Ovary (tissue), 9 donors: ENCODE measurements around the gene GNE. TPM values are rescaled to one million over a fixed set of nuclear protein-coding genes. Genes with fewer than 3 reads are reported as not detected.
"Not testable (repeated sequence)": the region's sequence is repeated elsewhere in the genome, so short reads cannot be mapped to it uniquely, and the experiment has no call there.

Source experiments
- DNase-seq, 5 donors: peaks; one replicate each; pipeline ENCODE4 v3.0.0-alpha.2; 2019 to 2020
- H3K27ac ChIP-seq, 2 donors: fragments of 200-600 bp; one replicate each; pipeline versions ENCODE4 v1.5.1 to v1.8.0; 2019 to 2022
- H3K27me3 ChIP-seq: fragments of 200-600 bp; one replicate; pipeline ENCODE4 v1.8.0; 2022
- H3K36me3 ChIP-seq: fragments of 200-600 bp; sonication (generic); one replicate; pipeline ENCODE4 v1.5.1; 2019
- H3K4me1 ChIP-seq: one replicate; pipeline ENCODE4 v1.8.1; 2013; ENCODE audit warnings: mild to moderate bottlenecking, moderate library complexity; ENCODE audit not compliant: insufficient read depth
- H3K4me3 ChIP-seq: fragments of 200-600 bp; sonication (generic); one replicate; pipeline ENCODE4 v1.5.1; 2017
- H3K9me3 ChIP-seq, 2 donors: fragments of 200-600 bp in 1 of 2; sonication (generic) in 1 of 2; one replicate each; pipeline versions ENCODE4 v1.5.1 to v1.8.1; 2013 to 2019; ENCODE audit warnings: mild to moderate bottlenecking in 1 of 2, moderate library complexity in 1 of 2
- EP300 ChIP-seq: sonication (generic); formaldehyde crosslinking; IDR thresholded peaks from one replicate; pipeline ENCODE4 v1.6.1; 2017; ENCODE audit warnings: antibody characterized with exemption
- POLR2A ChIP-seq: fragments of 450-650 bp; IDR thresholded peaks from one replicate; pipeline ENCODE4 v1.6.1; 2017; ENCODE audit warnings: antibody characterized with exemption, mild to moderate bottlenecking, moderate library complexity
- WGBS, 3 donors: extraction: QIAGEN DNeasy Blood & Tissue Kit in 1 of 3; methylation state at CpG; one replicate each; pipeline versions ENCODE4 v1.1.5 to v1.1.7; 2013 to 2017; 5-methylcytosine and 5-hydroxymethylcytosine counted together
- intact Hi-C, 4 donors: fragments of 100-400 bp; cut with DNase I; formaldehyde crosslinking; loops; one replicate each; pipeline versions ENCODE4 v1.11.0 to v1.15.1; 2022 to 2023
- polyA plus RNA-seq, 2 donors: library from polyadenylated mRNA; stranded (reverse); fragments of 200-250 nt in 1 of 2; fragments of 350-450 nt in 1 of 2; fragmentation: Illumina TruSeq in 1 of 2; extraction: RNeasy Lipid Tissue Mini Kit (QIAGEN cat#74804) in 1 of 2; gene quantifications; one replicate each; pipeline ENCODE4 v1.2.3, GENCODE V29; 2013 to 2014
- total RNA-seq, 7 donors: library from RNA; depleted of rRNA in 2 of 7; stranded (reverse); fragments of >200 nt in 2 of 7; fragmentation: NEBNext Ultra II Directional in 3 of 7; extraction: Animal tissue kit (Norgen Biotek cat#: 25700) in 3 of 7; gene quantifications; one replicate each; pipeline versions ENCODE4 v1.1.0 to v1.2.4, GENCODE V29; 2016 to 2023
- TF ChIP-seq, protein P1 (sequence below), 3 donors: fragments of 450-650 bp in 2 of 3; fragments of 200-600 bp in 1 of 3; IDR thresholded peaks; one replicate each; pipeline versions ENCODE4 v1.5.1 to v1.8.0; 2016 to 2022; ENCODE audit warnings: antibody characterized with exemption in 3 of 3, mild to moderate bottlenecking in 1 of 3
- donor health status: DM: no; HTN: no; CAD: no; lungs with moderate emphysema.
- donor health status: DM: no; HTN: no; CAD: no.
- donor health status: Bipolar disorder and iron deficiency.
- donor health status: DM: yes; HTN: yes; CAD: no.
- donor health status: DM: no; HTN: no; CAD: no.
- donor health status: DM: yes; HTN: yes; CAD: no.

GNE gene
- total and polyA plus RNA-seq, 9 donors, result 13.0 to 34.1 (median 22.9) TPM

DNA sequence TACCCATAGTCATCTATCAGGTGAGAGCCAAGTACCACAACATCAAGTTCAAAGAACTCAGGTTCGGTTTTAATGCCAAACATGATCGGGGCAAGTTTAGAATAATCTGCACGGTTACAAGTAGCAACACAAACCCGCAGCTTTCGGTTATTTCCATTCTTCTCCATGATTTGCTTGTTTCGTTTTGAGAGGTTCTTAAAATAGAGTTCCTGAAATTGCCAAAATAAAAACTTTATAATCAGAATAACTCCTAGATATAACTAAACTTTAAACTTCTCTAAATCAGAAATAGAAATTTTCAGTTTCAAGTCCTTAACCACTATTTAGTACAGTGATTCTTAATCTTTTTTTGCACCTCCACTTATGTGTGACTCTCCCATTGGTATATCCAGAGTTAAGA is 9.1 kb downstream of the GNE start:
- no peak overlapping the region for H3K27ac ChIP-seq
- TF ChIP-seq, protein P1, sequence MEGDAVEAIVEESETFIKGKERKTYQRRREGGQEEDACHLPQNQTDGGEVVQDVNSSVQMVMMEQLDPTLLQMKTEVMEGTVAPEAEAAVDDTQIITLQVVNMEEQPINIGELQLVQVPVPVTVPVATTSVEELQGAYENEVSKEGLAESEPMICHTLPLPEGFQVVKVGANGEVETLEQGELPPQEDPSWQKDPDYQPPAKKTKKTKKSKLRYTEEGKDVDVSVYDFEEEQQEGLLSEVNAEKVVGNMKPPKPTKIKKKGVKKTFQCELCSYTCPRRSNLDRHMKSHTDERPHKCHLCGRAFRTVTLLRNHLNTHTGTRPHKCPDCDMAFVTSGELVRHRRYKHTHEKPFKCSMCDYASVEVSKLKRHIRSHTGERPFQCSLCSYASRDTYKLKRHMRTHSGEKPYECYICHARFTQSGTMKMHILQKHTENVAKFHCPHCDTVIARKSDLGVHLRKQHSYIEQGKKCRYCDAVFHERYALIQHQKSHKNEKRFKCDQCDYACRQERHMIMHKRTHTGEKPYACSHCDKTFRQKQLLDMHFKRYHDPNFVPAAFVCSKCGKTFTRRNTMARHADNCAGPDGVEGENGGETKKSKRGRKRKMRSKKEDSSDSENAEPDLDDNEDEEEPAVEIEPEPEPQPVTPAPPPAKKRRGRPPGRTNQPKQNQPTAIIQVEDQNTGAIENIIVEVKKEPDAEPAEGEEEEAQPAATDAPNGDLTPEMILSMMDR (IDR thresholded peaks at IDR 0.05), result no peak
- TF ChIP-seq EP300 (no peak), POLR2A (no peak)

DNA sequence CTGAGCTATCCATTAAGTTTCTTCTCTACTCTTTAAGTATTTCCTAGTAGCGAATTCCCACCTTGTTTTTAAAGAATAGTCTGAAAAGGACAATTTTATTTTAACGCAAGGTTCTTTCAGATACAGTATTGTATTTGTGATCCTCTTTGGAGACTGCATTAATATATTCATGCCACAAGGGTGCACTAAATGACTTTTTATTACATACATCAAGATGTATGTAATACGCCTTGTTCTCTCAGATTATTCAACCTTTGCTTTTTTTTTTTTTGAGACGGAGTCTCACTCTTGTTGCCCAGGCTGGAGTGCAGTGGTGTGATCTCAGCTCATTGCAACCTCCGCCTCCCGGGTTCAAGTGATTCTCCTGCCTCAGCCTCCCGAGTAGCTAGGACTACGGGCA is 10.2 kb downstream of the GNE start:
- DNase-seq, H3K9me3 ChIP-seq, H3K27ac ChIP-seq, intact Hi-C loops, H3K4me1 ChIP-seq, H3K4me3 ChIP-seq, H3K27me3 ChIP-seq, H3K36me3 ChIP-seq: not testable (repeated sequence)
- WGBS, 3 donors, result 76 to 84% (median 77%) methylated on average over 8 of the region's 8 CpGs

More for the DNA sequence above, 9.1 kb downstream of the GNE start:
- H3K36me3 ChIP-seq, result no peaks in the 10 kb centered on the region
- no peak overlapping the region for H3K4me3 ChIP-seq
- H3K4me1 ChIP-seq, result no peaks in the 10 kb centered on the region
- intact Hi-C loops, result no loop called here
- 11 to 47% (median 20%) methylated on average over 6 of the region's 6 CpGs for WGBS, 3 donors
- H3K9me3 ChIP-seq, result no peaks in the 10 kb centered on the region
- no peaks in the 10 kb centered on the region for H3K27me3 ChIP-seq
- DNase-seq, result no peak

DNA sequence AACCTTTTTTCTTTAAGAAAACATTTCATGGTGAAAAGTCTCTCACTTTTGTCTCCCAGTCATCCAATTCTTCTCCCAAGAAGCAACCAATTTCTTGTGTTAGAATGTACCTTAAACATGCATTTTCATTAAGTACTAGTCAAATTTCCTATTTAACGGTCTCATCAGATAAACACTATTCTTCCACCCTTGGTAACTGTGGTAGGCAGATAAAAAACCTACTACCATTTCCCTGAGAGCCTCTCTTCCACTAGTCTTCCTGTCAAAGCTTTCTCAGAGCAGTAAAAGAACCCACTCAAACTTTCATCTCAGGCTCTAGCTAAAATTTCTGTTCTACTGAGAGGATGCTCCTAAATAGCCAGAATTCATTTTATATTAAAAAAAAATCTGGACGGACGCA is 10.9 kb downstream of the GNE start:
- Histone ChIP-seq H3K36me3 (no peaks in the 10 kb centered on the region), H3K4me1 (no peaks in the 10 kb centered on the region), H3K4me3 (no peak overlapping the region), H3K9me3 (no peaks in the 10 kb centered on the region), H3K27me3 (no peaks in the 10 kb centered on the region), H3K27ac (no peak overlapping the region)
- whole genome bisulfite sequencing, 3 donors, result 86 to 93% (median 87%) methylated on average over 3 of the region's 3 CpGs
- TF ChIP-seq, protein P1 (IDR thresholded peaks at IDR 0.05), result no peak
- TF ChIP-seq EP300 (no peak), POLR2A (no peak)
- intact Hi-C loops, result no loop called here
- DNase-seq, result no peak

DNA sequence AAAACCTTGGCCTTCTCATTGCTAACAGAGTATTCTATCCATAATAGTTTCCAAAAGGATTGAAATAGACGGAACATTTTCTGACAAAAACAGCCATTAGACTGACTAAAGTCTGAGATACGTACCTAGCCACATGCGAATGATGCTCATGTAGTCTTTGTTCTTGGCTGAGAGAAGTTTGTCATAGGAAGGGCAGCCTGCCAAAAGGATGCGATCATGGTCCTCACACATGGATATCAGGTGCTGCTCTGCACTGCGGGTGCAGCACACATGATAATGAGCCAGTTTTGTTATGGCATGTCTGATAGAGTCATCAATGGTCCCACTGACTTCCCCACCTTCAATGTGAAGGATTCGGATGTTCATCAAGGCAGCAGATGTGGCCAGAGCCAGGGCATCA is 12.3 kb downstream of the GNE start:
- no peaks in the 10 kb centered on the region for H3K36me3 ChIP-seq
- H3K27ac ChIP-seq, result no peak overlapping the region
- DNase-seq, result no peak
- WGBS, 3 donors, result 83 to 90% (median 88%) methylated on average over 6 of the region's 6 CpGs
- TF ChIP-seq POLR2A, result no peak
- TF ChIP-seq EP300, result no peak
- TF ChIP-seq, protein P1 (IDR thresholded peaks at IDR 0.05), result no peak
- no peaks in the 10 kb centered on the region for H3K27me3 ChIP-seq
- H3K9me3 ChIP-seq, result no peaks in the 10 kb centered on the region
- intact Hi-C loops, result no loop called here
- H3K4me3 ChIP-seq, result no peak overlapping the region
- no peaks in the 10 kb centered on the region for H3K4me1 ChIP-seq

DNA sequence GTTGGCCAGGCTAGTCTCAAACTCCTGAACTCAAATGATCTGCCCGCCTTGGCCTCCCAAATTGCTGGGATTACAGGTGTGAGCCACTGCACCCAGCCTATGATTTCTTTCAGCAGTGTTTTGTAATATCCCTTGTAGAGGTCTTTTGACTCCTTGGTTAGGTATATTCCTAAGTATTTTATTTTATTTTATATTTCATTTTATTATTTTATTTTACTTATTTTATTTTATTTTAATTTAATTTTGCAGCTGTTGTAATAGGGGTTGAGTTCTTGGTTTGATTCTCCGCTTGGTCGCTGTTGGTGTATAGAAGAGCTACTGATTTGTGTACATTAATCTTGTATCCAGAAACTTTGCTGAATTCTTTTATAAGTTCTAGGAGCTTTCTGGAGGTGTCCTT is 18.6 kb downstream of the GNE start:
- H3K9me3 ChIP-seq, H3K27ac ChIP-seq, intact Hi-C loops, H3K4me1 ChIP-seq, H3K36me3 ChIP-seq, H3K4me3 ChIP-seq, H3K27me3 ChIP-seq, DNase-seq: not testable (repeated sequence)
- 98 to 100% (median 98%) methylated on average over 3 of the region's 3 CpGs for WGBS, 3 donors

DNA sequence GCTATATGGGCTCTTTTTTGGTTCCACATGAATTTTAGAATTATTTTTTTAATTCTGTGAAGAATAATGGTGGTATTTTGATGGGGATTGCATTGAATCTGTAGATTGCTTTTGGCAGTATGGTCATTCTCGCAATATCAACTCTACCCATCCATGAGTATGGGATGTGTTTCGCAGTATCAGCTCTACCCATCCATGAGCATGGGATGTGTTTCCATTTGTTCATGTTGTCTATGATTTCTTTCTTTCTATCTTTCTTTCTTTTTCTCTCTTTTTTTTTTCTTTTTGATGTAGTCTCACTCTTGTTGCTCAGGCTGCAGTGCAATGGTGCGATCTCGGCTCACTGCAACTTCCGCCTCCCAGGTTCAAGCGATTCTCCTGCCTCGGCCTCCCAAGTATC is 19.0 kb downstream of the GNE start:
- H3K4me3 ChIP-seq, H3K9me3 ChIP-seq, H3K27me3 ChIP-seq, H3K4me1 ChIP-seq, intact Hi-C loops, H3K36me3 ChIP-seq, DNase-seq, H3K27ac ChIP-seq: not testable (repeated sequence)
- 98 to 100% (median 98%) methylated on average over 7 of the region's 7 CpGs for WGBS, 3 donors
